Measurements from ENCODE around the gene MYO9B.

The MYO9B gene

DNA sequence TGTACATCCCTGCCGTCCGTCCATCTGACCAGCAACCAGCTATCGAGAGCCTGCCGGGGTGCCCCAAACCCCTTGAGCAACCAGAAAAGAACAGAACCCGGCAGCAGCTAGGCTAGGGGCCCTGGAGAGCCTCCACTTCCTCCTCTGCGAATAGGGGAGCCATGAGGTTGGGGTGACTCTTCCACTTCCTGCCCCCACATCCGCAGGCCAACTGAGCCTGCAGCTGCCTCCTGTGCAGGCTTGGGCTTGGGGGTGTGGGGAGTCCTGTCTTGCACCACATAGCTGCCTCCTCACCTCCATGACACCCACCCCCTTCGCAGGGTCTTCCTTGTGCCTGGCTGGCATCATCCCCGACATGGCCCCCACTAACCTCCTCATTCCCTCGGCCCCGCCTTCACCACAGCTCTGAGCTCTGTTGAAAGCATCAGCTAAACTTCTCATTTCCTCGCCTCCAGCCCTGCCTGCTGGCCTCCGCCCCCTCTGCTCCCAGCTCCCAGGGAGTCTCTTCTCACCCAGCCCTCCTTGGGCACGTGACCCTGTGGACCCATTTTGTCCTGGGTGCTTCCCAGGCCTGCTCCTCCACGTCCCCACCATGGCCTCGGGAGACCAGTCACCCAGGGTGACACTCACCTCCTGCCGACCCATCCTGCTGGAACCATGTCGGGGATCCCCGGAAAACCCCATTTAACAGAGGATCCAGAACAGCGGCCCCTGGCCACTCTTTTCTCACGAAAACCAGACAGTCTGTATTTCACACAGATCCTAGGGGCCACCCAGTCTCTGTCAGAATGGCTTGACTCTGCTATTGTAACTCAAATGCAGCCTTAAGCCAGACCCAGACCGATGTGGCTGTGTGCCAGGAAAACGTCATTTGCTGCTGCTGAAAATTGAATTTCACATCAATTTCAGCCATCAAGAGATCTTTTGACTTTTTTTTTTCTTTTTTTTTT lies 50.4 kb downstream of the MYO9B start:
- peak; percentile 61 to 72 (median 69) for DNase-seq
- Histone ChIP-seq H3K4me3 (ENCODE audit: insufficient read depth, low read depth, low read length, poor library complexity, severe bottlenecking) (peak overlapping the region; percentile 41), H3K27ac (ENCODE audit: insufficient read depth, low read length, poor library complexity, severe bottlenecking) (peak overlapping the region; percentile 89), H3K4me1 (ENCODE audit: control insufficient read depth, insufficient read depth, low read length, poor library complexity, severe bottlenecking) (peaks cover 19% of the 10 kb centered on the region), H3K27me3 (replicated peaks; ENCODE audit: control insufficient read depth, insufficient read depth, low read length, poor library complexity, severe bottlenecking) (no peaks in the 10 kb centered on the region), H3K9me3 (ENCODE audit: control insufficient read depth, low read length) (no peaks in the 10 kb centered on the region), H3K36me3 (ENCODE audit: control insufficient read depth, insufficient read depth, low read length) (peaks cover 4% of the 10 kb centered on the region)

DNA sequence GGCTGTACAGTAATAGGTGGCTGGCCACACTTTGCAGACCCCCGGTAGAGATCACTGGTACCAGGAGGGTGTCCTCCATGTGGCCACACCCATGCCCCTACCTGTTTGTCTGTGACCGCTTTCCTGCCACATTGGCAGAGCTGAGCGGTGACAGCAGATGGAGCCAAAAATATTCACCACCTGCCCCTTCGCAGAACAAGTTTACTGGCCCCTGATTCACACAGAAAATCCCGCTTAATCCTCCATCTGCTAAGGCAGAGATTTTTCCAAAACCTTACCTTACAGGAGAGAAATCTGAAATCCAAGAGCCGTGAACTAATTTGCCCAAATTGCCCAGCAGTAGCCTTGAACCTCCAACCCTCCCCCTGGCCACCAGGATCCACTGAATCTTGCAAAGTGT lies 52.1 kb downstream of the MYO9B start:
- Histone ChIP-seq H3K27me3 (replicated peaks; ENCODE audit: control insufficient read depth, insufficient read depth, low read length, poor library complexity, severe bottlenecking) (no peaks in the 10 kb centered on the region), H3K9me3 (ENCODE audit: control insufficient read depth, low read length) (no peaks in the 10 kb centered on the region), H3K27ac (ENCODE audit: insufficient read depth, low read length, poor library complexity, severe bottlenecking) (peak overlapping the region; percentile 25), H3K4me1 (ENCODE audit: control insufficient read depth, insufficient read depth, low read length, poor library complexity, severe bottlenecking) (peaks cover 19% of the 10 kb centered on the region), H3K4me3 (ENCODE audit: insufficient read depth, low read depth, low read length, poor library complexity, severe bottlenecking) (no peak overlapping the region), H3K36me3 (ENCODE audit: control insufficient read depth, insufficient read depth, low read length) (peaks cover under 1% of the 10 kb centered on the region)
- DNase-seq, result no peak

DNA sequence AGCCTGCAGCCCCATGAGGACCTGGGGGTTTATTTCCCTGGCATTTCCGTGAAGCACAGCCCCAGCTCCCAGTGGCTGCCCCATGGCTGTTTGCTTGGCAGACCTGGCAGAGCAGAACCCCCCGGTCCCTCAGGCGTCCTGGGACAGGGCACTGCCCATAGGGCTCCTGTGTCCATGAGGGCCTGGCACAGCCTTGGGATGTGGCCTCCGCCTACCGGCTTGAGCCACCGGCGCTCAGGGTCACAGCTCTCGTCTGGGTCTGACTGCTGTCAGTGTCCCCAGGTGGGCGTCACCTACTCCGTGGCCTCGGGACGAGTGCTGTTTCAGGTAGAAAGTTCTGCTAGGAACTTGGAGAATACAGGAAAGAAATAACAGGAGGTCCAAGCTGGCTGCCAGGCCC lies 52.8 kb downstream of the MYO9B start:
- Histone ChIP-seq H3K27ac (ENCODE audit: insufficient read depth, low read length, poor library complexity, severe bottlenecking) (no peak overlapping the region), H3K4me1 (ENCODE audit: control insufficient read depth, insufficient read depth, low read length, poor library complexity, severe bottlenecking) (peaks cover 19% of the 10 kb centered on the region), H3K27me3 (replicated peaks; ENCODE audit: control insufficient read depth, insufficient read depth, low read length, poor library complexity, severe bottlenecking) (no peaks in the 10 kb centered on the region)

DNA sequence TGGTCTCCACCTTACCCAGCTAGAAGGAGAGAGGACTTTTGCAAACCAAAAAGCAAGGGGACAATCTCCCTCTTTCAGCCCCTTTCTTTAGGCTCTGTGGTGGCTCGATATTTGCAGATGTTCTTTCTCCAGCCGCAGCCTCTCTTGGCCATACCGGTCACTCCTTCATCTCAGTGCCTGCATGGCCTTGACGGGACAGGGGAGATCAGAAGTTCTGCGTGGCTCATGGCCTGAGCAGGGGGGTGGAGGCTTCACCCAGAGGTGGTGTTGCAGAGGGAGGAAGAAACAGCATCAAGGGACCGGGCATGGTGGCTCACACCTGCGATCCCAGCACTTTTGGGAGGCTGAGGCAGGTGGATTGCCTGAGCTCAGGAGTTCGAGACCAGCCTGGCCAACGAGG lies 53.2 kb downstream of the MYO9B start:
- H3K27me3 ChIP-seq (replicated peaks; ENCODE audit: control insufficient read depth, insufficient read depth, low read length, poor library complexity, severe bottlenecking), result no peaks in the 10 kb centered on the region
- H3K4me3 ChIP-seq (ENCODE audit: insufficient read depth, low read depth, low read length, poor library complexity, severe bottlenecking), result no peak overlapping the region
- H3K9me3 ChIP-seq (ENCODE audit: control insufficient read depth, low read length), result no peaks in the 10 kb centered on the region
- no peak for DNase-seq
- H3K36me3 ChIP-seq (ENCODE audit: control insufficient read depth, insufficient read depth, low read length), result no peaks in the 10 kb centered on the region
- H3K4me1 ChIP-seq (ENCODE audit: control insufficient read depth, insufficient read depth, low read length, poor library complexity, severe bottlenecking), result peaks cover 19% of the 10 kb centered on the region
- H3K27ac ChIP-seq (ENCODE audit: insufficient read depth, low read length, poor library complexity, severe bottlenecking), result no peak overlapping the region

More for the DNA sequence above, 52.8 kb downstream of the MYO9B start:
- no peaks in the 10 kb centered on the region for H3K36me3 ChIP-seq (ENCODE audit: control insufficient read depth, insufficient read depth, low read length)
- no peaks in the 10 kb centered on the region for H3K9me3 ChIP-seq (ENCODE audit: control insufficient read depth, low read length)
- H3K4me3 ChIP-seq (ENCODE audit: insufficient read depth, low read depth, low read length, poor library complexity, severe bottlenecking), result no peak overlapping the region
- no peak for DNase-seq

DNA sequence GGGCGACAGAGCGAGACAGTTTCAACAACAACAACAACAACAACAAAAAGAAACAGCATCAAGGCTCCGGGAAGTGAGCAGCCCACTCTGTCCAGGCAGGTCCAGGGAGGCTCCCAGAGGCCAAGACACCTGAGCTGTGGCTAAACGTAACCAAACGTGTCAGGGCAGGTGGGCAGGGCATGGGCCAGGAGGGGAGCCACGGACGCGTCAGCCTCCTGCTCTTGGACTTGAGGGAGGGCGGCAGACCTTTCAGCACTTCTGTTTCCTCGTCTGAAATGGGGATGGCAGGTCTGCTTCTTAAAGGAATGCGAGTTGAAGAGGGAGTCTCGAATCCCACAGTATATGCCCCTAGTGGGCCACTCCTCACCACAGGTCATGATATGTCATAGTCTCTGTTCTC lies 53.8 kb downstream of the MYO9B start:
- no peak for DNase-seq
- H3K9me3 ChIP-seq (ENCODE audit: control insufficient read depth, low read length), result no peaks in the 10 kb centered on the region
- H3K36me3 ChIP-seq (ENCODE audit: control insufficient read depth, insufficient read depth, low read length), result no peaks in the 10 kb centered on the region
- no peak overlapping the region for H3K4me3 ChIP-seq (ENCODE audit: insufficient read depth, low read depth, low read length, poor library complexity, severe bottlenecking)
- no peak overlapping the region for H3K27ac ChIP-seq (ENCODE audit: insufficient read depth, low read length, poor library complexity, severe bottlenecking)
- H3K4me1 ChIP-seq (ENCODE audit: control insufficient read depth, insufficient read depth, low read length, poor library complexity, severe bottlenecking), result peaks cover 19% of the 10 kb centered on the region
- H3K27me3 ChIP-seq (replicated peaks; ENCODE audit: control insufficient read depth, insufficient read depth, low read length, poor library complexity, severe bottlenecking), result no peaks in the 10 kb centered on the region

DNA sequence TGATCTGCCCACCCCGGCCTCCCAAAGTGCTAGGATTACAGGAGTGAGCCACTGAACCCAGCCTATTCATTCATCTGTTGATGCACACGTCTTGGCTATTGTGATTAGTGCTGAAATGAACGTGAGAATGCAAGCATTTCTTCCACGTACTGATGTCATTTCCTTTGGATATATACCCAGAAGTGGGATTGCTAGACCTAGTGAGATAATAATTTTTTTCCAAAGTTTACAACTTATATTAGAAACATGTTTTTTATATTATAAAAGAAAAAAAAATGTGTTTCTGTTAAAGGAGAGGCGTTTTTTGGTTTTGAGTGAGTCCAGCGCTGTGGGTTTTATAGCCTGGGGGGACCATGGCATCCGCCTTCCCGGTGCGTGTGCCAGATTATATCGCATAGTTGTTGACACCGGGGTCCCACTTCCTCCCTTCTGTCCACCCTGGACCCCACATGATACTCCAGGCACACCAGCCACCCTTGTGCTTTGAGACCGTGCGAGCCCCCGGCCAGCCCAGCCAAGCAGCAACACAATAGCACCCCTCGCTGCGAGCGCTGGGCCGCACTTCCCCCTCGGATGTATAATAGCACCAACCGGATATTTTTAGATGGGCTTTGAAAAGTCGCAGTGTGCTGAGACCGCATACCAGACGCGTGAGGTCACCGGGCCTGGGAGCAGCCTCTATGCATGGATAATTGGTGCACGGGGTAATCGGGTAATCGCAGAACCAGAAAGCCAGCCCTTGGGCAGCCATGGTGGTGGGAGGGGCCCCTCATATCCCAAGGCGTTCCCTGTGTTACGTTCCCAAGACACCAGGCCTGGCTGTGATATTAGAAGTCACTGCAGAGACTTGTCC lies 59.6 kb downstream of the MYO9B start:
- H3K27me3 ChIP-seq (replicated peaks; ENCODE audit: control insufficient read depth, insufficient read depth, low read length, poor library complexity, severe bottlenecking), result no peaks in the 10 kb centered on the region
- no peaks in the 10 kb centered on the region for H3K9me3 ChIP-seq (ENCODE audit: control insufficient read depth, low read length)
- H3K27ac ChIP-seq (ENCODE audit: insufficient read depth, low read length, poor library complexity, severe bottlenecking), result no peak overlapping the region
- no peak overlapping the region for H3K4me3 ChIP-seq (ENCODE audit: insufficient read depth, low read depth, low read length, poor library complexity, severe bottlenecking)
- no peak for DNase-seq
- H3K36me3 ChIP-seq (ENCODE audit: control insufficient read depth, insufficient read depth, low read length), result peaks cover 4% of the 10 kb centered on the region
- peaks cover 4% of the 10 kb centered on the region for H3K4me1 ChIP-seq (ENCODE audit: control insufficient read depth, insufficient read depth, low read length, poor library complexity, severe bottlenecking)

DNA sequence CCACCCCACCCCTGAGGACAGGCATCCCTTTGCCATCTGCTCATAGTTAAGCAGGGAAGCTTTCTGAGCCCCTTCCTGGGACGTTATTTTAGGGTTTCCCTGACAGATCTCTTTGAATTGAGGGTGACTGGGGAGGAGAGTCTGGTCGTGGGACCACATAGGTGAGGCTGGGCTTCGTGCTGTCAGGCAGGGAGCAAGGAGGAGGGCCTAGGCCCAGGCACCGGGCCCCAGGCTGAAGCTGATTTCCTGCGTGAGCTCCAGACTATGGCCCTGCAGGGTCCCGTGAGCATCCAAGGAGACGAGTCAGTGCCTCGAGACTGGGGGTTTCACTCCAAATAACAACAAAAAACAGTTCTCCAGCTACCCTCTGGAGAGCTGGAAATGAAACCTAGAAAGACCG lies 60.4 kb downstream of the MYO9B start:
- no peak overlapping the region for H3K4me3 ChIP-seq (ENCODE audit: insufficient read depth, low read depth, low read length, poor library complexity, severe bottlenecking)
- no peaks in the 10 kb centered on the region for H3K27me3 ChIP-seq (replicated peaks; ENCODE audit: control insufficient read depth, insufficient read depth, low read length, poor library complexity, severe bottlenecking)
- H3K4me1 ChIP-seq (ENCODE audit: control insufficient read depth, insufficient read depth, low read length, poor library complexity, severe bottlenecking), result peaks cover 4% of the 10 kb centered on the region
- no peak for DNase-seq
- H3K36me3 ChIP-seq (ENCODE audit: control insufficient read depth, insufficient read depth, low read length), result peaks cover 5% of the 10 kb centered on the region
- no peaks in the 10 kb centered on the region for H3K9me3 ChIP-seq (ENCODE audit: control insufficient read depth, low read length)
- no peak overlapping the region for H3K27ac ChIP-seq (ENCODE audit: insufficient read depth, low read length, poor library complexity, severe bottlenecking)

DNA sequence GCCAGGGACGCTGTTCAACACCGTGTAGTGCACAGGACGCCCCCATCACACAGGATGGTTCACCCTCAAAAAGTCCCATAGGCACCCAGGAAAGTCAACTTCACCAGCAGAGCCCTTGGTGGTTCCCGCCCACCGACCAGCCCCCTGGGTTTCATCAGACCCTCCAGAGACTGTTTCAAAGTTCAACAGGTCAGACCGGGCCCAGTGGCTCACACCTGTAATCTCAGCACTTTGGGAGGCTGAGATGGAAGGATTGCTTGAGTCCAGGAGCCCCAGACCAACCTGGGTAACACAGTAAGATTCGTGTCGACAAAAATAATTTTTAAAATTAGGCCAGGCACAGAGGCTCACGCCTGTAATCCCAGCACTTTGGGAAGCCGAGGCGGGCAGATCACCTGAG lies 61.0 kb downstream of the MYO9B start:
- no peaks in the 10 kb centered on the region for H3K27me3 ChIP-seq (replicated peaks; ENCODE audit: control insufficient read depth, insufficient read depth, low read length, poor library complexity, severe bottlenecking)
- no peak for DNase-seq
- H3K27ac ChIP-seq (ENCODE audit: insufficient read depth, low read length, poor library complexity, severe bottlenecking), result no peak overlapping the region
- H3K4me3 ChIP-seq (ENCODE audit: insufficient read depth, low read depth, low read length, poor library complexity, severe bottlenecking), result no peak overlapping the region
- no peaks in the 10 kb centered on the region for H3K9me3 ChIP-seq (ENCODE audit: control insufficient read depth, low read length)
- H3K4me1 ChIP-seq (ENCODE audit: control insufficient read depth, insufficient read depth, low read length, poor library complexity, severe bottlenecking), result peaks cover 4% of the 10 kb centered on the region
- peaks cover 7% of the 10 kb centered on the region for H3K36me3 ChIP-seq (ENCODE audit: control insufficient read depth, insufficient read depth, low read length)

DNA sequence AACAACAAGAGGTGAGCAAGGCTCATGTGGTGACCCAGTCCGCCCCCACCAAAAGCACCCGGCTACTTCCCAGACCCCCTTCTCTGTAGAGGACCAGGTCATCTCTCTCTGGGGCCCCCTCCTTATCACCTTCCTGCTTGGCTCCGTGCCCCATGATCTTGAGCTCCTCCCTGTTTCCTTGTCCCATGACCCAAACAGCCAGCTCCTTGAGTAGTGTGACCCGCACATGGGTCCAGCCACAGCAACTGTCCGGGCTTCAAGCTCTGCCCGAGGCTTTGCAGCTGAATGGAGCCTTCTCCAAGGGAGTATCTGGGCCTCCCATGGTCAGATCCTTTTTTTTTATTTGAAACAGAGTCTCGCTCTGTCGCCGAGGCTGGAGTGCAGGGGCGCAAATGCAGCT lies 61.8 kb downstream of the MYO9B start:
- peaks cover 12% of the 10 kb centered on the region for H3K36me3 ChIP-seq (ENCODE audit: control insufficient read depth, insufficient read depth, low read length)
- no peak for DNase-seq
- no peak overlapping the region for H3K27ac ChIP-seq (ENCODE audit: insufficient read depth, low read length, poor library complexity, severe bottlenecking)
- no peaks in the 10 kb centered on the region for H3K27me3 ChIP-seq (replicated peaks; ENCODE audit: control insufficient read depth, insufficient read depth, low read length, poor library complexity, severe bottlenecking)
- H3K4me3 ChIP-seq (ENCODE audit: insufficient read depth, low read depth, low read length, poor library complexity, severe bottlenecking), result no peak overlapping the region
- H3K9me3 ChIP-seq (ENCODE audit: control insufficient read depth, low read length), result no peaks in the 10 kb centered on the region
- H3K4me1 ChIP-seq (ENCODE audit: control insufficient read depth, insufficient read depth, low read length, poor library complexity, severe bottlenecking), result peaks cover 4% of the 10 kb centered on the region

All from effector memory CD4-positive, alpha-beta T cell (primary cell).